SK-N-MC (cell line): Measurements from ENCODE around the gene MTERF1.
A peak's percentile ranks its signal among the peaks of the same experiment; 100 is the strongest.

ENCODE experiments used
- DNase-seq: peaks from one replicate; pipeline ENCODE4 v3.0.0-alpha.2; 2011; ENCODE audit warnings: low read depth, low spot score
- H3K27ac ChIP-seq: fragments of 200-600 bp; sonication (generic); 2 replicates; pipeline ENCODE4 v1.5.1; 2016; ENCODE audit warnings: mixed run types
- H3K36me3 ChIP-seq: fragments of 200-600 bp; sonication (generic); 2 replicates; pipeline ENCODE4 v1.6.1; 2017; ENCODE audit warnings: antibody characterized with exemption, low read length, mixed read lengths; ENCODE audit not compliant: insufficient read depth
- H3K4me3 ChIP-seq: fragments of 200-600 bp; sonication (generic); 2 replicates; pipeline ENCODE4 v1.5.1; 2016
- H3K9ac ChIP-seq: fragments of 200-600 bp; sonication (generic); 2 replicates; pipeline ENCODE4 v1.8.0; 2017; ENCODE audit warnings: mixed run types, mixed read lengths; ENCODE audit not compliant: insufficient read length
- H3K9me3 ChIP-seq: fragments of 200-600 bp; sonication (generic); 2 replicates; pipeline ENCODE4 v1.6.1; 2017; ENCODE audit warnings: low read depth, mild to moderate bottlenecking, antibody characterized with exemption, low read length, moderate library complexity, mixed read lengths
- EZH2 ChIP-seq: fragments of 200-600 bp; sonication (generic); IDR thresholded peaks from one replicate; pipeline ENCODE4 v1.6.1; 2017; ENCODE audit warnings: antibody characterized with exemption
- FOXP2 ChIP-seq: optimal IDR thresholded peaks from 2 replicates; pipeline ENCODE3; 2011; ENCODE audit warnings: mild to moderate bottlenecking, moderate library complexity; ENCODE audit not compliant: insufficient read depth; ENCODE audit errors: extremely low read length, control extremely low read depth
- POLR2AphosphoS5 ChIP-seq: IDR thresholded peaks from 2 replicates; pipeline ENCODE4 v1.6.1; 2012; ENCODE audit warnings: mild to moderate bottlenecking, low read depth, low read length, borderline replicate concordance

MTERF1 gene, protein sequence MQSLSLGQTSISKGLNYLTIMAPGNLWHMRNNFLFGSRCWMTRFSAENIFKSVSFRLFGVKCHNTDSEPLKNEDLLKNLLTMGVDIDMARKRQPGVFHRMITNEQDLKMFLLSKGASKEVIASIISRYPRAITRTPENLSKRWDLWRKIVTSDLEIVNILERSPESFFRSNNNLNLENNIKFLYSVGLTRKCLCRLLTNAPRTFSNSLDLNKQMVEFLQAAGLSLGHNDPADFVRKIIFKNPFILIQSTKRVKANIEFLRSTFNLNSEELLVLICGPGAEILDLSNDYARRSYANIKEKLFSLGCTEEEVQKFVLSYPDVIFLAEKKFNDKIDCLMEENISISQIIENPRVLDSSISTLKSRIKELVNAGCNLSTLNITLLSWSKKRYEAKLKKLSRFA

GRCh38 chr7:91880413-91881241, at the start of gene MTERF1:
TSS of gene MTERF1 (minus strand) at chr7:91880702. CDS start at chr7:91880083, 619 bp downstream.
- Histone ChIP-seq H3K9ac (peak within 1 kb of the TSS; percentile 82), H3K27ac (peak within 1 kb of the TSS; percentile 52; the same call in 1 of the 2 replicates), H3K4me3 (peak within 1 kb of the TSS; percentile 94), H3K9me3 (no peaks in the 10 kb centered on the region), H3K36me3 (peaks cover 8% of the 10 kb centered on the region)
- DNase-seq: no peak
- TF ChIP-seq FOXP2: no peak
- peak; percentile 90 for TF ChIP-seq POLR2AphosphoS5
- TF ChIP-seq EZH2: no peak

GRCh38 chr7:91929463-91929862, 49.0 kb upstream of the MTERF1 start:
- DNase-seq: no peak
- no peak overlapping the region for H3K4me3 ChIP-seq
- no peaks in the 10 kb centered on the region for H3K36me3 ChIP-seq
- H3K9ac ChIP-seq: no peak overlapping the region
- TF ChIP-seq EZH2: no peak
- no peak for TF ChIP-seq FOXP2
- TF ChIP-seq POLR2AphosphoS5: no peak
- H3K9me3 ChIP-seq: no peaks in the 10 kb centered on the region
- H3K27ac ChIP-seq: no peak overlapping the region

DNA sequence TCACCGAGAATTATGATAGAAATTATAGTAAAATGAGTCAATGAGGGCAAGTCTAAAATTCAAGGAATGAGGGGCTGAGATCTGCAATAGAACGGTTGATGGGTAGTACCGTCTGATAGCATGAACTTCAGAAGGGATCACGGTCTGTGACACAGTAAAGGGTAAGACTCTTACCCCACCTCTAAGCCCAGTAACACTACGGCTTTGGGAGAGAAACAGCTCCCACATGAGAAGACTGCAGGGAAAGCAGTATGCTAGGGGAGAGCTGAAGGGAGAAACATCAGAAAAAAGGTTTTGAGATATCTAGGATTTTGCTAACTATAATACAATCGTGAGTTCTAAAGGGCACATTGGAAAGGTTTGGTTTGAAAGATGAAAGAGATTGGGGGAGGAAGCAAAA, 47.4 kb upstream of the MTERF1 start:
- Histone ChIP-seq H3K9ac (no peak overlapping the region), H3K4me3 (no peak overlapping the region), H3K36me3 (no peaks in the 10 kb centered on the region), H3K27ac (no peak overlapping the region), H3K9me3 (no peaks in the 10 kb centered on the region)
- no peak for DNase-seq
- TF ChIP-seq EZH2 (no peak), FOXP2 (no peak), POLR2AphosphoS5 (no peak)

DNA sequence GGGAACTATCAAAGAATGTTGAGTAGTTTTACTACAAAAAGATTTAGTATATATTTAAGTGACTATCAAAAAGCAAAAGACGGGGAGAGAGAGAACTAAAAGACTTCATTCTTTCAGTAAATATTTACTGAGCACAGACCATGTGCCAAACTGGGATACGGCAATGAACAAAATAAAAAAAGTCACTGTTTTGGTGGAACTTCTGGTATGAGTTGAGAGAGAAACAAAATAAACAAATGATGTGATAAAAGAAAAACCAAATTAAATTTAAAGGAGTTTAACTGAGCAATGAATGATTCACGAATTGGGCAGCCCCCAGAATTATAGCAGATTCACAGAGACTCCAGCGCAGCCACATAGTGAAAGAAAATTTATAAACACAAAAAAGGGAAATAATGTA, 42.4 kb upstream of the MTERF1 start:
- H3K9me3 ChIP-seq: no peaks in the 10 kb centered on the region
- no peak for DNase-seq
- no peak for TF ChIP-seq EZH2
- H3K9ac ChIP-seq: no peak overlapping the region
- H3K4me3 ChIP-seq: no peak overlapping the region
- no peaks in the 10 kb centered on the region for H3K36me3 ChIP-seq
- no peak overlapping the region for H3K27ac ChIP-seq

- Histone ChIP-seq H3K9me3 (no peaks in the 10 kb centered on the region), H3K27ac (no peak overlapping the region), H3K4me3 (no peak overlapping the region), H3K36me3 (no peaks in the 10 kb centered on the region), H3K9ac (no peak overlapping the region)
- TF ChIP-seq POLR2AphosphoS5 (no peak), EZH2 (no peak), FOXP2 (no peak)
- no peak for DNase-seq
These were observed 37.9 kb upstream of the MTERF1 start for GRCh38 chr7:91918356-91918755.

- Histone ChIP-seq H3K36me3 (no peaks in the 10 kb centered on the region), H3K9me3 (no peaks in the 10 kb centered on the region), H3K9ac (no peak overlapping the region), H3K4me3 (no peak overlapping the region), H3K27ac (no peak overlapping the region)
- no peak for TF ChIP-seq EZH2
- TF ChIP-seq FOXP2: no peak
- TF ChIP-seq POLR2AphosphoS5: no peak
- DNase-seq: no peak
These were observed 35.5 kb upstream of the MTERF1 start for GRCh38 chr7:91916051-91916440.

DNA sequence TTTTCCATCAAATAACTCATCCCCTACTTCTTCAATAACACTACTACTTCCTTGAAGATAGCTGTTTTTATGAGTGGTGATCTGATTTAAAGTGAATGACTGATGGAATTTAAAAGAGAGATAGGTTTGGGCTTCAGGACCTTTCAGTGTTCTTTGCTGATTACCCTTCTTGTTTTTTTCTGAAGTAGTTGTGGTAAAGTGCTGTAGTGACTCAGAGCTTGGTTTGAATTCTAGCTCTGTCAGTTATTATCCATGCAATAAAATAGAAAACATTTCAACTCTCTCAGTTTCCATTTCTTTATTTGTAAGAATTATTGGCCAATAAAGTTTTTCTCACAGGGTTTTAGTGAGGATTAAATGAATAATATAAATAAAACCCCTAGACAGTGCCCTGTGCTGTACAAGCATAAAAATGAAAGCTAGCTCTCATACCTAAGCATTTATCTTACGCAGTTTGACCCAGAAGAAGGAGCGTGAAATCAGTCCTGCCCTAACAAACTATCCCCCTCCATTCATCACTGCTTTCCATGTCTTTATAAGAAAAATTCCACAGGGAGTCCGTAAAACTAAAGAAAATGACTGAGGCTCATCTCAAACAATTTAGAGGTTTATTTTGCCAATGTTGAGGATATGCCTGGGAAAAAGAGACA, 35.0 kb upstream of the MTERF1 start:
- Histone ChIP-seq H3K9me3 (no peaks in the 10 kb centered on the region), H3K27ac (no peak overlapping the region), H3K4me3 (no peak overlapping the region), H3K9ac (no peak overlapping the region), H3K36me3 (no peaks in the 10 kb centered on the region)
- no peak for DNase-seq
- TF ChIP-seq FOXP2 (no peak), EZH2 (no peak), POLR2AphosphoS5 (no peak)

DNA sequence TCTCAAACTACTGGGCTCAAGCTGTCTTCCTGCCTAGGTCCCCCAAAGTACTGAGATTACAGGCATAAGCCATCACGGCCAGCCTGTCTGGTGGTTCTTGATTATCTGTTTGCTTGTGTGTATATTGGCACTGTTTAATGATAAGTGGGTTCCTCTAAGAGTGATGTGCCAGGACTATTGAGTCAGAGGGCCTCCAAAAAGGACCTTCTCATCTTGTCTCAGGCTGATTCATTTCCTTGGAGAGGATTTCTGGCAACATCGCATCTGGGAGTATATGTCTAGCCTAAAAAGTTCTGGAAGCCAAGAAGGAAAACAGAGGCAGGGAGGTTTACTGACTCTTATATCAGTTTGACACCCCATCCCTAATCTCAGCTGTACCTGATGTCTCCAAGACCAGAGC, 33.1 kb upstream of the MTERF1 start:
- TF ChIP-seq EZH2: no peak
- TF ChIP-seq POLR2AphosphoS5: no peak
- TF ChIP-seq FOXP2: no peak
- H3K9me3 ChIP-seq: no peaks in the 10 kb centered on the region
- no peak overlapping the region for H3K27ac ChIP-seq
- H3K4me3 ChIP-seq: no peak overlapping the region
- H3K9ac ChIP-seq: no peak overlapping the region
- DNase-seq: no peak
- no peaks in the 10 kb centered on the region for H3K36me3 ChIP-seq

DNA sequence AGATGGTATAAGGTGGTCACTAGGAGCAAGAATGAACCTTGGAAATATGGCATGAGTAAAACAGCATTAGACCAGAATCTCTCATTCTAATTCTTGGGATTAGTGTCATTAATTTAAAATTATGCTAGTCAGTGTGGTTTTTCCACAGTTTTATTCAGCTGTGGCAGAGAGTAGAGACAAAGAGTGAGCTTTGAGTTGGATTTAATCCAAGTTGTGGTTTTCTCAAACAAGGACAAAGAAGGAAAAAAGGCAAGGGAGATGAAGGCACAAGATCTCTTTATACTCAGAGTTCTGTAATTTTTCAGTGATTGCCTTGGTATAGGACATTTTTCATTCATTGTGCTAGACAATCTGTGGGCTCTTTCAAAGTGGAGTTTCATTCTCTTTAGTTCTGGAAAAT, 32.0 kb upstream of the MTERF1 start:
- Histone ChIP-seq H3K27ac (peak overlapping the region; percentile 55), H3K4me3 (peak overlapping the region; percentile 10; the same call in 1 of the 2 replicates), H3K36me3 (no peaks in the 10 kb centered on the region), H3K9me3 (no peaks in the 10 kb centered on the region), H3K9ac (peak overlapping the region; percentile 8)
- TF ChIP-seq EZH2 (no peak), POLR2AphosphoS5 (no peak), FOXP2 (no peak)
- DNase-seq: peak; percentile 62
